Measurements from ENCODE around the gene FAM131A. TPM values are rescaled to one million over a fixed set of nuclear protein-coding genes. Genes with fewer than 3 reads are reported as not detected.
A peak's percentile ranks its signal among the peaks of the same experiment; 100 is the strongest.

Gene FAM131A, protein sequence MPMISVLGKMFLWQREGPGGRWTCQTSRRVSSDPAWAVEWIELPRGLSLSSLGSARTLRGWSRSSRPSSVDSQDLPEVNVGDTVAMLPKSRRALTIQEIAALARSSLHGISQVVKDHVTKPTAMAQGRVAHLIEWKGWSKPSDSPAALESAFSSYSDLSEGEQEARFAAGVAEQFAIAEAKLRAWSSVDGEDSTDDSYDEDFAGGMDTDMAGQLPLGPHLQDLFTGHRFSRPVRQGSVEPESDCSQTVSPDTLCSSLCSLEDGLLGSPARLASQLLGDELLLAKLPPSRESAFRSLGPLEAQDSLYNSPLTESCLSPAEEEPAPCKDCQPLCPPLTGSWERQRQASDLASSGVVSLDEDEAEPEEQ
- 11.1 and 12.9 TPM in 2 replicates for total RNA-seq (2022)
- Bru-seq, nascent RNA, result percentile 48 among the genes with signal in this experiment
- BruChase-seq, experiment 1, labeled RNA remaining after a 6-hour chase, result percentile 61 among the genes with signal in this experiment
- percentile 56 among the genes with signal in this experiment for BruChase-seq, experiment 2, labeled RNA remaining after a 2-hour chase
- long read RNA-seq, partial matches to known transcripts, result 1 of 7 reads
- long read RNA-seq, other reads (novel, unspliced or antisense), result 3 of 7 reads

DNA sequence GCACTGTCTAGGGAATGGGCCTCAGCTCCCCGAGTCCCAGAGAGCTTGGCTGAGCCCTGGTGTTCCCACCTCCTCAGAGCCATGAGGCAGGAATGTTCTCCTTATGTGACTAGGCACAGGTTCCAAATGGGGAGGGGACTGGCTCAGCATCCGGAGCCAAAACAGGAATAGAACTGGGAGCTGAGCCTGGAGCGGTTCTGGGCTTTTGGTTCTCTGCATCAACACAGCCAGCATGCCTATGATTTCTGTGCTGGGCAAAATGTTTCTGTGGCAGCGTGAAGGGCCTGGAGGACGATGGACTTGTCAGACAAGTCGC, at the start of gene FAM131A:
TSS of gene FAM131A (plus strand) at position 202 of the 316 bp plus-strand sequence. CDS start at position 233, 31 bp downstream.
- POLR2A ChIA-PET, result interaction anchor here (0.7 to 2.0 kb wide), 6 partner anchors 11 to 34 kb away, joined by 3 to 8 read pairs (median 3); no protein-coding TSS in a partner anchor
- TF ChIP-seq, protein P1, sequence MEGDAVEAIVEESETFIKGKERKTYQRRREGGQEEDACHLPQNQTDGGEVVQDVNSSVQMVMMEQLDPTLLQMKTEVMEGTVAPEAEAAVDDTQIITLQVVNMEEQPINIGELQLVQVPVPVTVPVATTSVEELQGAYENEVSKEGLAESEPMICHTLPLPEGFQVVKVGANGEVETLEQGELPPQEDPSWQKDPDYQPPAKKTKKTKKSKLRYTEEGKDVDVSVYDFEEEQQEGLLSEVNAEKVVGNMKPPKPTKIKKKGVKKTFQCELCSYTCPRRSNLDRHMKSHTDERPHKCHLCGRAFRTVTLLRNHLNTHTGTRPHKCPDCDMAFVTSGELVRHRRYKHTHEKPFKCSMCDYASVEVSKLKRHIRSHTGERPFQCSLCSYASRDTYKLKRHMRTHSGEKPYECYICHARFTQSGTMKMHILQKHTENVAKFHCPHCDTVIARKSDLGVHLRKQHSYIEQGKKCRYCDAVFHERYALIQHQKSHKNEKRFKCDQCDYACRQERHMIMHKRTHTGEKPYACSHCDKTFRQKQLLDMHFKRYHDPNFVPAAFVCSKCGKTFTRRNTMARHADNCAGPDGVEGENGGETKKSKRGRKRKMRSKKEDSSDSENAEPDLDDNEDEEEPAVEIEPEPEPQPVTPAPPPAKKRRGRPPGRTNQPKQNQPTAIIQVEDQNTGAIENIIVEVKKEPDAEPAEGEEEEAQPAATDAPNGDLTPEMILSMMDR (IDR thresholded peaks at IDR 0.05; ENCODE audit: unreplicated experiment), result no peak
- Mint-ChIP-seq H3K9me3 (ENCODE audit: unreplicated experiment) (no peaks in the 10 kb centered on the region), H3K27ac (ENCODE audit: low read depth, unreplicated experiment) (peak within 1 kb of the TSS; percentile 89), H3K4me1 (ENCODE audit: insufficient read depth, unreplicated experiment) (peaks cover 44% of the 10 kb centered on the region), H3K27me3 (ENCODE audit: insufficient read depth, unreplicated experiment) (no peaks in the 10 kb centered on the region), H3K4me3 (ENCODE audit: unreplicated experiment) (peak within 1 kb of the TSS; percentile 84), H3K36me3 (ENCODE audit: insufficient read depth, unreplicated experiment) (peaks cover 40% of the 10 kb centered on the region)
- intact Hi-C loops (cut with micrococcal nuclease), result no loop called here
- CTCF ChIA-PET, result interaction anchor here (1.2 to 1.4 kb wide), 2 partner anchors 16 to 25 kb away, joined by 3 to 5 read pairs; partner anchors contain the start of genes CLCN2 and POLR2H
- BruUV-seq (replicated peaks), result no TSS peak
- no peak for DNase-seq (ENCODE audit: unreplicated experiment)

DNA sequence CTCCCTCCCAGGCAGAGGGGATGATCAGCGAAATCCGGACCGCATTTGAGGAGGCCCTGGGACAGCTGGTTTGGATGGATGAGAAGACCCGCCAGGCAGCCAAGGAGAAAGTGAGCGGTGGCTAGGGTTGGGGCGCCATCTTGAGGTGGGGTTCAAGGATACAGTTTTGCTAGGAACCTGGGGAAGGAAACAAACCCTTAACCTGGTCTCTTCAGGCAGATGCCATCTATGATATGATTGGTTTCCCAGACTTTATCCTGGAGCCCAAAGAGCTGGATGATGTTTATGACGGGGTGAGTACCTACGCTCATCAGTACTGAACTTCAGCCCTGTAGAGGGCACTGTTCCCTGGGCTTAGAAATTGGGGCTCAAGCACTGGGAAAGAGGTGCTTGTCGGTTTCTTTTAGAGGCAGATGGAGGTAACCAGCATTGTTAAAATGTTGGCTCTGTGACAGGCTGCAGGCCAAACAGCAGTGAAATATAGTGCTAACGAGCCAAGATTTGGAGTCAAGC, 47.9 kb upstream of the FAM131A start:
- no TSS peak for BruUV-seq (replicated peaks)
- Mint-ChIP-seq H3K27me3 (ENCODE audit: insufficient read depth, unreplicated experiment) (peaks cover 14% of the 10 kb centered on the region), H3K27ac (ENCODE audit: low read depth, unreplicated experiment) (no peak overlapping the region), H3K9me3 (ENCODE audit: unreplicated experiment) (no peaks in the 10 kb centered on the region), H3K4me3 (ENCODE audit: unreplicated experiment) (no peak overlapping the region), H3K4me1 (ENCODE audit: insufficient read depth, unreplicated experiment) (no peaks in the 10 kb centered on the region), H3K36me3 (ENCODE audit: insufficient read depth, unreplicated experiment) (no peaks in the 10 kb centered on the region)
- POLR2A ChIA-PET, result no interaction called here
- CTCF ChIA-PET, result interaction anchor here (0.5 to 2.2 kb wide), 19 partner anchors 10 to 405 kb away, joined by 3 to 6 read pairs (median 3); partner anchors contain the start of genes PARL and PSMD2
- intact Hi-C loops (cut with micrococcal nuclease), result loop anchor here (1.0 to 10.0 kb wide), 4 partner anchors 37 to 825 kb away; no protein-coding TSS in a partner anchor
- TF ChIP-seq, protein P1 (IDR thresholded peaks at IDR 0.05; ENCODE audit: unreplicated experiment), result peak; percentile 70
- DNase-seq (ENCODE audit: unreplicated experiment), result peak; percentile 73

DNA sequence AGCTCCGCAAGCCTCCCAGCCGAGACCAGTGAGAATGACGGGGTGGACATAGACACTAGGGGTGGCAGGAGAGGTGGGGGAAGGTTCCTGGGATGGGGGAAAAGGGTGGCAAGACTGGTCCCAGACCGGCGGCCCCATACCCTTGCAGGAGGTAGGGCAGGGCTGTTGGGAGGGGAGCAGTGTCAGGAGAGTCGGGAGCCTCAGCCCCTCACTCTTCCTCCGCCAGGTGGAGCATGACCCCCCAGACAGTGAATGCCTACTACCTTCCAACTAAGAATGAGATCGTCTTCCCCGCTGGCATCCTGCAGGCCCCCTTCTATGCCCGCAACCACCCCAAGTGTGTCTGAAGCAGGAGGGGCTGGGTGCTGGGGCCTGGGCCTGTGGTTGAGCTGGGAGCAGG, 47.1 kb upstream of the FAM131A start:
- TF ChIP-seq, protein P1 (IDR thresholded peaks at IDR 0.05; ENCODE audit: unreplicated experiment), result no peak
- POLR2A ChIA-PET, result no interaction called here
- no peak for DNase-seq (ENCODE audit: unreplicated experiment)
- Mint-ChIP-seq H3K36me3 (ENCODE audit: insufficient read depth, unreplicated experiment) (no peaks in the 10 kb centered on the region), H3K4me1 (ENCODE audit: insufficient read depth, unreplicated experiment) (no peaks in the 10 kb centered on the region), H3K4me3 (ENCODE audit: unreplicated experiment) (no peak overlapping the region), H3K27me3 (ENCODE audit: insufficient read depth, unreplicated experiment) (peaks cover 14% of the 10 kb centered on the region), H3K9me3 (ENCODE audit: unreplicated experiment) (no peaks in the 10 kb centered on the region), H3K27ac (ENCODE audit: low read depth, unreplicated experiment) (no peak overlapping the region)
- BruUV-seq (replicated peaks), result no TSS peak
- intact Hi-C loops (cut with micrococcal nuclease), result no loop called here
- CTCF ChIA-PET, result interaction anchor here (0.7 to 2.2 kb wide), 5 partner anchors 11 to 397 kb away, joined by 3 to 6 read pairs (median 3); no protein-coding TSS in a partner anchor

All from MCF 10A (cell line).